SK-N-MC (cell line): Measurements from ENCODE around the gene SLC39A11.

ENCODE experiments used
- EZH2 ChIP-seq: fragments of 200-600 bp; sonication (generic); IDR thresholded peaks from one replicate; pipeline ENCODE4 v1.6.1; 2017; ENCODE audit warnings: antibody characterized with exemption
- FOXP2 ChIP-seq: optimal IDR thresholded peaks from 2 replicates; pipeline ENCODE3; 2011; ENCODE audit warnings: mild to moderate bottlenecking, moderate library complexity; ENCODE audit not compliant: insufficient read depth; ENCODE audit errors: extremely low read length, control extremely low read depth
- POLR2AphosphoS5 ChIP-seq: IDR thresholded peaks from 2 replicates; pipeline ENCODE4 v1.6.1; 2012; ENCODE audit warnings: mild to moderate bottlenecking, low read depth, low read length, borderline replicate concordance

GRCh38 chr17:72754513-72754912 lies 338.0 kb downstream of the SLC39A11 start:
- TF ChIP-seq EZH2 (no peak), POLR2AphosphoS5 (no peak), FOXP2 (no peak)
